Activated T-cell treated with anti-CD3 and anti-CD28 coated beads, Interleukin-2, amount 50 U/mL, for 24 hours (primary cell): ENCODE results near the gene CALN1.

Source experiments
- DNase-seq: peaks from one replicate; pipeline ENCODE4 v3.0.0-alpha.2; 2020
- H3K27ac Mint-ChIP-seq: 2 replicates; pipeline ENCODE4 v1.8.0; 2020; ENCODE audit warnings: mild to moderate bottlenecking, mixed read lengths
- H3K27me3 Mint-ChIP-seq: 2 replicates; pipeline ENCODE4 v1.8.0; 2020; ENCODE audit warnings: mixed read lengths
- H3K36me3 Mint-ChIP-seq: 2 replicates; pipeline ENCODE4 v1.8.0; 2020; ENCODE audit warnings: low read depth, mixed read lengths
- H3K4me1 Mint-ChIP-seq: 2 replicates; pipeline ENCODE4 v1.8.0; 2020; ENCODE audit warnings: low read depth, mixed read lengths
- H3K4me3 Mint-ChIP-seq: 2 replicates; pipeline ENCODE4 v1.8.0; 2020; ENCODE audit warnings: mild to moderate bottlenecking, moderate library complexity, mixed read lengths
- H3K9me3 Mint-ChIP-seq: 2 replicates; pipeline ENCODE4 v1.8.0; 2020; ENCODE audit warnings: mixed read lengths

CALN1 gene

DNA sequence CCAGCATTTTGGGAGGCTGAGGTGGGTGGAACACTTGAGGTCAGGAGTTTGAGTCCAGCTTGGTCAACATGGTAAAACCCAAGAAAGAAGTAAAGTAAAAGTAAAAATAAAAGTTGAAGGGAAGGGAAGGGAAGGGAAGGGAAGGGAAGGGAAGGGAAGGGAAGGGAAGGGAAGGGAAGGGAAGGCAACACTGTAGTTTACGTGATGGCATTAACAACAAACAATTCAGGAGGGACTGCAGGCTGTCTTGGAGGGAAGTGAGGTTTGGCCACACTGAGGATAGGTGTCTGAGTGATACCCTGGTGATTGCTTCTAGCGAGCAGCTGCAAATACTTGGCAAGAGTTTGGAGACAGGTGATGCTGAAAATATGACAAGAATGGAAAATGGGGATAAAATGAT lies 298.0 kb downstream of the CALN1 start:
- Mint-ChIP-seq H3K27me3 (no peaks in the 10 kb centered on the region), H3K4me1 (no peaks in the 10 kb centered on the region), H3K27ac (no peak overlapping the region), H3K36me3 (no peaks in the 10 kb centered on the region), H3K9me3 (peaks cover 13% of the 10 kb centered on the region), H3K4me3 (no peak overlapping the region)
- DNase-seq: no peak

DNA sequence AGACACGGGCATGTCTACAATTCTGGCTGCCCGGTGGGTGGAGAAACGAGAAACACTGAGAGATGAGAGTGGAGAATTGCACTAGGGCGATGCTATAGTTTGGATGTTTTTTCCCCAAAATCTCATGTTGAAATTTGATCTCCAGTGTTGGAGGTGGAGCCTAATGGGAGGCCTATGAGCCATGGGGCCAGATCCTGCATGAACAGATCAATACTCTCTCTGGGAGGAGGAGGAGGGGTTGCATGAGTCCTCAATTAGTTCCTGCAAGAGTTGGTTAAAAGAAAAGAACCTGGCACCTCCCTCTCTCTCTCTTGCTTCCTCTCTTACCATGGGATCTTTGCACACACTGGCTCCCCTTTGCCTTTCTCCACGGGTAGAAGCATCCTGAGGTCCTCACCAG lies 299.1 kb downstream of the CALN1 start:
- H3K9me3 Mint-ChIP-seq: peaks cover 16% of the 10 kb centered on the region

DNA sequence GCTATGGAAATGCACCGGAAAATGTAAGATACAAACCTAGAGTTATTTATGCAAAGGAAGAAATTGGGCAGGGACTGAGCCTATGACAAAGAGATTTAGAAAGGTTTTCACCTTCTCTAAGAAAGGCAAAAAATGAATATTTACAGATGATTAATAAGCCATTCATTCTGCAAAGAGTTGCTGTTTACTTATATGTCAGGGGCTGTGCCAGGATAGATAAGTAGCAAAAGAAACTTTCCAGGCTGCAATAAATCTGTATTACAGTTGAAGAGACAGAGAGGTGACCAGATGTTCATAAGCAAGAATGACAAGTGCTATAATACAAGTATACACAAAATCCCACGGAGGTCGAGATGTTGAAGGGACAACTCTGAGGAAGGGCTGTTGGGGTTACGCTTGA lies 299.6 kb downstream of the CALN1 start:
- no peaks in the 10 kb centered on the region for H3K4me1 Mint-ChIP-seq
- peaks cover 20% of the 10 kb centered on the region for H3K9me3 Mint-ChIP-seq
- no peaks in the 10 kb centered on the region for H3K36me3 Mint-ChIP-seq
- DNase-seq: no peak
- no peak overlapping the region for H3K27ac Mint-ChIP-seq
- H3K4me3 Mint-ChIP-seq: no peak overlapping the region
- H3K27me3 Mint-ChIP-seq: no peaks in the 10 kb centered on the region

More for the DNA sequence above, 299.1 kb downstream of the CALN1 start:
- H3K27me3 Mint-ChIP-seq: no peaks in the 10 kb centered on the region
- no peaks in the 10 kb centered on the region for H3K4me1 Mint-ChIP-seq
- H3K27ac Mint-ChIP-seq: no peak overlapping the region
- no peak overlapping the region for H3K4me3 Mint-ChIP-seq
- H3K36me3 Mint-ChIP-seq: no peaks in the 10 kb centered on the region
- DNase-seq: no peak

DNA sequence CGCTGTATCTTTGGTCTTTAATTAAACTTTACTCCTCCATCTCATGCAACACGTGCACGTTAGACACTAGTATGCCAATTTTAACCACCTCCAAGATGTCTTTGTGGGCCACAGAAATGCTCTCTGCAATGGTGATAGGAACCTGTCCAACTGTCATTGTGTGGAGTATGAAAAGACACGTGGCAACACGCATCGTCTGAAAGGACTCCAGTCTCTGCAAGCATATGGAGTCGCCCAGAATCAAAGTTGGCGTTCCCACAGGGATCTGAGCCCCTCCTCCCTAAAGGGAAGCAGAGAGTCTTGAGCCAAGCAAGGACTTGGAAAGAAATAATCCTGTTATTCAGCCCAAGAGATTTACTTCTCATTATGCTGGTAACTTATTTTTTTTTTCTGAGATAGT lies 301.1 kb downstream of the CALN1 start:
- Mint-ChIP-seq H3K9me3 (peaks cover 23% of the 10 kb centered on the region), H3K36me3 (no peaks in the 10 kb centered on the region), H3K27ac (no peak overlapping the region), H3K4me1 (no peaks in the 10 kb centered on the region), H3K4me3 (no peak overlapping the region), H3K27me3 (no peaks in the 10 kb centered on the region)
- no peak for DNase-seq

DNA sequence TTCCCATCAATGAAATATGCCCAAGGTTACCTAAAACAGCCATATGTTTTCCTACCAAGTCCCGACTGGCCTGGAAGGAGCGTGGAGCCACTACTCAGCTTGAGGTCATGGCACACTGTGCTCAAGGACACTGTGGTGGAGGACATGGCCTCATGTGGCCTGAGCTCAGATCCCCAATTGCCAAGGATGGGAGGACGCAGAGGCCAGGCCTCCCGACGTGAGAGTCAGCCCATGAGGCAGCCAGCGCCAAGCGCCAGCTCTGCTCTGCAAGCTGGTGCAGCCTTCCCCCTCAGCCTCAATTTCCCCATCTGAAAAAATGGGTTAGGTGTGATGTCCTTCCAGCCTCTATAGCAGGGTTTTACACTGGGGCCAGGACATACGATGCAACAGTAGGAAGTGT lies 302.6 kb downstream of the CALN1 start:
- Mint-ChIP-seq H3K9me3 (peaks cover 21% of the 10 kb centered on the region), H3K4me1 (no peaks in the 10 kb centered on the region), H3K36me3 (no peaks in the 10 kb centered on the region), H3K27me3 (no peaks in the 10 kb centered on the region), H3K4me3 (no peak overlapping the region), H3K27ac (no peak overlapping the region)
- no peak for DNase-seq

DNA sequence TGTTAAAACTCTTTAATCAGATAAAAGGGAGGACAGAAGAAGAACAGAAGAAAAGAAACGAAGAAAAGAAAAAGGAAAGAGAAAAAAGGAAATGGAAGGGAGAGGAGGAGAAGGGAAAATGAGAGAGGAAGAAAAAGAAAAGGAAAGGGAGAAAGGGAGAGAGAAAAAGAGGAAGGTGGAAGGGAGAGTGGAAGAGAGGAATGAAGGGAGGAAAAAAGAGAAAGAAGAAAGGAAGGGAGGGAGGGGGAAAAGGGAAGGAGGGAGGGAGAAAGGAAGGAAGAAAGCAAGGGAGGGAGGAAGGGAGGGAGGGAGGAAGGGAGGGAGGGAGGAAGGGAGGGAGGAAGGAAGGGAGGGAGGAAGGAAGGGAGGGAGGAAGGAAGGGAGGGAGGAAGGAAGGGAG lies 305.7 kb downstream of the CALN1 start:
- Mint-ChIP-seq H3K27me3 (no peaks in the 10 kb centered on the region), H3K4me1 (no peaks in the 10 kb centered on the region), H3K4me3 (no peak overlapping the region), H3K9me3 (peaks cover 24% of the 10 kb centered on the region), H3K36me3 (no peaks in the 10 kb centered on the region), H3K27ac (no peak overlapping the region)
- DNase-seq: no peak

DNA sequence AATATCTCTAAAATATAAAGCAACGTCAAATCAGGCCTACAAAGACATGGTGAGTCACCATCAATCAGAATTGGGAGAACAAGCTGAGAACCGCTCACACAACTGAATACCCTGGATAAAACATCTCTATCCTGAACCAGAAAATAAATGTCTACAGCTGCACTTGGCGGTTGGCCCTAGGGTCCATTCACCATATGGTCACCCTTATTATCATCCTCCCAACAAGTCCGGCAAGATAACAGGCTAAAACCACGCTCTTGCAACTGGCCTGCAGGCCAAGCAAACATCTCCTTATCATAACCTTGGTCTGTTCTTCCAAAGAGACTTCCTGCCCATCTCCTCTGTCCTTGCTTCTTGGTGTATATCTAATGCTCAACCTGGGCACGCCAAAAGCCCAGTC lies 310.7 kb downstream of the CALN1 start:
- Mint-ChIP-seq H3K27me3 (no peaks in the 10 kb centered on the region), H3K27ac (no peak overlapping the region), H3K4me3 (no peak overlapping the region), H3K4me1 (no peaks in the 10 kb centered on the region), H3K36me3 (no peaks in the 10 kb centered on the region), H3K9me3 (peaks cover 3% of the 10 kb centered on the region)
- DNase-seq: no peak

DNA sequence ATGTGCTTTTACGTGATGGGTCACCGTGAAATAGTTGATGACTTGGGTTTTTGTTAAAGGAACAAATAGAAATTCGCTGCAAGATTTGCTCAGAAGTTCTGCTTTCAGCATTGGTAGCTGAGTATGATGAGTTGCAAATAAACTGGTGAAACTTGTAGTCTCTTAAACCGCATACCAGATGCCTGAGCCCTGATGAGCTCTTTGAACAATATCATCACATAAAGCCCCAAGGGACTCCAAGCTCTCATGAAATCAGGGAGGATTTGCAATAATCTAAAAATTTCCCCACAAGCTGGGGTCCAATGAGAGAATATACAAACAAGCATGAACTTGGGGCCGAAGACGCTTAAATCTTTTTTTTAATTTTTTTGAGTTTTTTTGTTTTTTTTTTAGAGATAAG lies 312.4 kb downstream of the CALN1 start:
- H3K4me1 Mint-ChIP-seq: no peaks in the 10 kb centered on the region
- H3K27me3 Mint-ChIP-seq: no peaks in the 10 kb centered on the region
- no peak overlapping the region for H3K27ac Mint-ChIP-seq
- no peak overlapping the region for H3K4me3 Mint-ChIP-seq
- no peak for DNase-seq
- no peaks in the 10 kb centered on the region for H3K36me3 Mint-ChIP-seq
- peaks cover 3% of the 10 kb centered on the region for H3K9me3 Mint-ChIP-seq

DNA sequence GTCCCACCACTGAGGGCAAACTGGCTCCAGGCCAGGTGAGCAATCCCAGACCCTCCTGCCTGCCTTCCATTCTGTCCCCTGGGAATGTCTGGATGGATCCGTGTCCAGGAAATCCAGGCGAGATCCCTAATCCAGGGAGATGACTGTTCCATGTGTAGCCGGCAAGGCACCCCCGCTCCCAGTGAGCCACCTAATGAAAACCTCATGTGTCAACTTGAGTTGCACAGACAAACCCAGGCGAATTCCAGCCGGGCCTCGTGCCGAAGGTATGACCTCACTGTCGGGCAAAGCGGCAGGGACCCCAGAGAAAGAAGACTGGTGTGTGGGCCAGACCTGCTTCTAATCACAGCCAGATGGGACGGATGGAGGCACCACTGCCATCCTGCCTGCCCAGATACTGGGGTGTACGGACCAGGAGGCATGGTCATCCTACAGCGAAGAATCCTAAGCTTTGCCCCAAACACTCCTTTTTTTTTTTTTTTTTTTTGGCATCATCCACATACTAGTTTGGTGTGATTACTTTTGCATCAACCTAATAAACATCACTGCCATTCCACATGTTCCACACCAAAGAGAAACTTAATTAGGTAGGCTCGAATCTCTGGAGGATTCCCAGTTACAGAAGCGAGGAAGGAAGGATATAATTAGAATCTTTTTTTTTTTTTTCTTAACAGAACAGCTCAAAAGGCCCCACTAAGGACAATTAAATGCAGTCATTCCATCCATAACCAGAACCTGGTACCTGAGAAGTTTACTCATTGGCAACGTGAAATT lies 313.1 kb downstream of the CALN1 start:
- no peak for DNase-seq
- no peaks in the 10 kb centered on the region for H3K27me3 Mint-ChIP-seq
- peaks cover 3% of the 10 kb centered on the region for H3K9me3 Mint-ChIP-seq
- H3K4me3 Mint-ChIP-seq: no peak overlapping the region
- H3K4me1 Mint-ChIP-seq: no peaks in the 10 kb centered on the region
- H3K27ac Mint-ChIP-seq: no peak overlapping the region
- no peaks in the 10 kb centered on the region for H3K36me3 Mint-ChIP-seq

DNA sequence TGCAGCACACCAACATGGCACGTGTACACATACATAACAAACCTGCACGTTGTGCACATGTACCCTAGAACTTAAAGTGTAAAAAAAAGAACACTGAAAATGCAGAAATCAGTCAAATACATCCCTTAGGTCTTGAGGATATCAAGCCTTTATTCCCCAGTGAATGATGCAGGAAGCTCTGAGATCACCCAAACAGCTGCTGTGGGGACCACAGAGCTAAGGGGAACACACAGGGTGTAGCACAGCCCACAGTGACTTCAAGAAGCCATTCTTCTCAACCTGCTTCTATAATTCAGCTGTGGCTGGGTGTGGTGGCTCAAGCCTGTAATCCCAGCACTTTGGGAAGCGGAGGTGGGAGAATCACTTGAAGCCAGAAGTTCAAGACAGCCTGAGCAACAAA lies 314.9 kb downstream of the CALN1 start:
- H3K27me3 Mint-ChIP-seq: no peaks in the 10 kb centered on the region
- no peaks in the 10 kb centered on the region for H3K9me3 Mint-ChIP-seq
- no peaks in the 10 kb centered on the region for H3K36me3 Mint-ChIP-seq
- H3K4me1 Mint-ChIP-seq: no peaks in the 10 kb centered on the region
- no peak for DNase-seq
- no peak overlapping the region for H3K4me3 Mint-ChIP-seq
- no peak overlapping the region for H3K27ac Mint-ChIP-seq

DNA sequence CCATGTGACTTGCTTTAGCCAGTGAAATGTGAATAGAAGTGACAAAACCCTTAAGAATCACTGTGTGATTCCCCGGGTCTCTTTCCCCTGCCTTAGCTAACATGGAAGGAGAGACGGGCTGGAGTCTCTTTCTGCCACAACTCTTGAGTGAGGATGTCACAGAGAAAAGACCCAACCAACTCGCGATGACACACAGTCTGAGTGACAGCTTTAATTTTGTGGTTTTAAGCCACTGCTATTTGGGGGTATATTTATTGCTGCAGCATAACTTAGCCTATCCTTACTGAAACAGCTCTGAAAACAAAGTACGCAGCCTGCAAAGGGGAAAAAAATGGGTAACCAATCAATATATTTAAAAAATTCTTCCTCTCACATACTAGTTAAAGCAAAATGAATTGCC lies 319.4 kb downstream of the CALN1 start:
- no peak for DNase-seq
- no peak overlapping the region for H3K4me3 Mint-ChIP-seq
- no peaks in the 10 kb centered on the region for H3K4me1 Mint-ChIP-seq
- H3K27me3 Mint-ChIP-seq: no peaks in the 10 kb centered on the region
- no peak overlapping the region for H3K27ac Mint-ChIP-seq
- no peaks in the 10 kb centered on the region for H3K36me3 Mint-ChIP-seq
- peaks cover 4% of the 10 kb centered on the region for H3K9me3 Mint-ChIP-seq

DNA sequence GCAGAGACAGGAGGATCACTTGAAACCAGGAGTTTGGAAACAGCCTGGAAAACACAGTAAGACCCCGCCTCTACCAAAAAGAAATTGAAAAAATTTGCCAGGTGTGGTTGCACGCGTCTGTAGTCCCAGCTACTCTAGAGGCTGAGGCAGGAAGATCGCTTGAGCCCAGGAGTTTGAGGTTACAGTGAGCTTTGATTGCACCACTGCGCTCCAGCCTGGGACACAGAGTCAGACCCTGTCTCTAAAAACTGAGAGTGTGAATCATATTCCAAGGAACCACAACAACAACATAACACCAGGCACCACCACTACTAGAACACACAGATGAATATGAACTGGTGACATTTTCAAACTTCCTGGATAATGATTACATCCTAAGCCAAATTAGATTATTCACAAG lies 324.2 kb downstream of the CALN1 start:
- H3K9me3 Mint-ChIP-seq: peaks cover 4% of the 10 kb centered on the region
- no peak overlapping the region for H3K27ac Mint-ChIP-seq
- no peaks in the 10 kb centered on the region for H3K4me1 Mint-ChIP-seq
- no peak overlapping the region for H3K4me3 Mint-ChIP-seq
- H3K36me3 Mint-ChIP-seq: no peaks in the 10 kb centered on the region
- H3K27me3 Mint-ChIP-seq: no peaks in the 10 kb centered on the region
- no peak for DNase-seq

DNA sequence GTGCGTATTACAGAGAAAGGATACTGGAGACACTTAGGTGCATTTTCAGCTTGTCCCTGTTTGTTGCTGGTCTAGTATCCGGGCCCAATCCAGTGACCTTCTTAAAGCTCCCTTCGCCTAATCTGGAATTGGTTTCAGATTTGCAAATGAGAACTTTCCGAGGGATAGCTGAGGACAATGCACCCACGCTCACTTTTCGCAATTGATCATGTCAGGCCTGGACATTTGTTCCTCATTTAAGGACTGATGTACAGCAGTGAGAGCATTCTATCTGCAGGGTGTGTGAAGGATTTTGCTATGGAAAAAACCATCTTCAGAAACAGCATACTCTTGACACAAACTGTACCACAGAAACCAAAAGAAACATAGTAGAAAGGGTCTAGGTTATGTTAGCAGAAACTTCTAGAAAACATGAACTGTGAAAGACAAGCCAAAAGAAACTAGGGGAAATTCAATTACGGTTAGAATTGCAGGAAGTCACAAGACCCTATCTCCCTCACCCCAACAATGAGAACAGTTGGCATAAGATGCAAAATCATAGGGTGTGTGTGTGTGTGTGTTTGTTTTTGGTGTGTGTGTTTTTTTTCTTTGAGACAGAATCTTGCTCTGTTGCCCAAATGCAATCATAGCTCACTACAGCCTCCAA lies 331.1 kb downstream of the CALN1 start:
- DNase-seq: no peak
- Mint-ChIP-seq H3K27me3 (no peaks in the 10 kb centered on the region), H3K36me3 (no peaks in the 10 kb centered on the region), H3K27ac (no peak overlapping the region), H3K4me1 (no peaks in the 10 kb centered on the region), H3K9me3 (no peaks in the 10 kb centered on the region), H3K4me3 (no peak overlapping the region)

DNA sequence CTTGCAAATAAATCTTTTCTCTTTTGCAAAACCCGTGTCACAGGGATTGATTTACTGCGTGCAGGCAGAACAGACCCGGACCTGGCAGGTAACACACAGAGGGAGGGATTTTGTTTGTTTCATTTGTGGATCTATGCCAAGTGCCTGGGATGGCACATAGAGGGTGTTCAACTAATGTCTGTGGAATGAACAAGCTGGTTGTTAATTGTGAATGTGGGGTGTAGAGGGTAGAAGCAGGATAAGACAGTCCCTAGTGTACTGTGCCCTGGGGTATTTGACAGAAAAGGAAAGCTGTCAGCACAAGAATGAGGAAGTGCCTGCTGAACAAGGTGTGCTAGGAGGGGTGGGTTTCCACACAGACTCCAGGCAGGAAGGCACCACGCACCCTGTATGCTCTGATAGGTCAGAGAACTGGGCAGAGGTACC lies 331.8 kb downstream of the CALN1 start:
- Mint-ChIP-seq H3K36me3 (no peaks in the 10 kb centered on the region), H3K9me3 (peaks cover 4% of the 10 kb centered on the region), H3K4me3 (no peak overlapping the region), H3K27me3 (no peaks in the 10 kb centered on the region), H3K4me1 (no peaks in the 10 kb centered on the region), H3K27ac (no peak overlapping the region)
- no peak for DNase-seq

DNA sequence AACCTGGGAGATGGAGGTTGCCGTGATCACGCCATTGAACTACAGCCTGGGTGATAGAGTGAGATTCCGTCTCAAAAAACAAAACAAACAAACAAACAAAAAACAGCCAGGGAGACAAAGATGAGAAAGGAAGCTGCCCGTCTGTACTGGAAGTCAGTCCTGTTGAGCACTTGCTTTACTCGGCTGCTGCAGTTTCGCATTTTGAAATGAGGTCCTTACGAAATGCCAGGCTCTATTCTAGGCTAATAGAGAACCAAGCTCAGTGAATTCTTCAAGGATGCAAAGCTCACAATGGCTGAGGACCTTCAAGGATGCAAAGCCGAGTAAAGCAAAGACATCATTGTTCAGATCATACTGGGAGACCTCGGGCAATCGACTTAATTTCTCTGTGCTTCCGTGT lies 333.3 kb downstream of the CALN1 start:
- Mint-ChIP-seq H3K27ac (no peak overlapping the region), H3K36me3 (no peaks in the 10 kb centered on the region), H3K27me3 (no peaks in the 10 kb centered on the region), H3K4me3 (no peak overlapping the region), H3K9me3 (peaks cover 4% of the 10 kb centered on the region), H3K4me1 (no peaks in the 10 kb centered on the region)
- DNase-seq: no peak
